OCI-LY7 (cell line): ENCODE measurements around the gene C9orf50. TPM values are rescaled to one million over a fixed set of nuclear protein-coding genes. Genes with fewer than 3 reads are reported as not detected.

Experiments used
- BruUV-seq: library from RNA; stranded (reverse); fragments of 400-500 nt; replicated peaks from 2 replicates; lab custom pipeline; 2021; lab: Mats Ljungman, UMichigan
- CTCF ChIA-PET: fragments of 300-600 bp; sonication (Branson Sonifier 250); formaldehyde crosslinking; loops from one replicate; lab custom pipeline; 2022; ENCODE audit warnings: antibody characterized with exemption; ENCODE audit not compliant: unreplicated experiment; lab: Charles Lee
- POLR2A ChIA-PET: fragments of 300-600 bp; sonication (Branson Sonifier 250); formaldehyde crosslinking; loops from one replicate; lab custom pipeline; 2022; ENCODE audit warnings: antibody characterized with exemption; lab: Charles Lee
- DNase-seq: peaks from one replicate; pipeline ENCODE4 v3.0.0-alpha.2; 2015; ENCODE audit warnings: low spot score
- H2AFZ ChIP-seq: fragments of 200-600 bp; sonication (generic), shearing (Covaris generic); 2 replicates; pipeline ENCODE4 v1.6.1; 2014; ENCODE audit warnings: mild to moderate bottlenecking, antibody characterized with exemption, low read length, moderate library complexity
- H3K27ac ChIP-seq: fragments of 200-600 bp; sonication (generic); 2 replicates; pipeline ENCODE4 v1.5.1; 2014; ENCODE audit warnings: mixed run types, low read depth, mild to moderate bottlenecking, moderate library complexity, low read length, inconsistent platforms; ENCODE audit not compliant: poor library complexity, severe bottlenecking
- H3K36me3 ChIP-seq: fragments of 200-600 bp; sonication (generic); 2 replicates; pipeline ENCODE4 v1.6.1; 2014; ENCODE audit warnings: mild to moderate bottlenecking, antibody characterized with exemption, low read length, moderate library complexity, mixed read lengths; ENCODE audit not compliant: insufficient read depth
- H3K4me1 ChIP-seq: fragments of 200-600 bp; sonication (generic); 2 replicates; pipeline ENCODE4 v1.5.1; 2014; ENCODE audit warnings: mild to moderate bottlenecking, low read length; ENCODE audit not compliant: insufficient read depth, poor library complexity, severe bottlenecking
- H3K4me2 ChIP-seq: fragments of 200-600 bp; sonication (generic); 2 replicates; pipeline ENCODE4 v1.6.1; 2014; ENCODE audit warnings: mild to moderate bottlenecking, low read length
- H3K4me3 ChIP-seq: fragments of 200-600 bp; sonication (generic); 2 replicates; pipeline ENCODE4 v1.5.1; 2014; ENCODE audit warnings: mild to moderate bottlenecking, low read depth, low read length; ENCODE audit not compliant: poor library complexity, severe bottlenecking
- H3K79me2 ChIP-seq: fragments of 200-600 bp; sonication (generic); 2 replicates; pipeline ENCODE4 v1.6.1; 2016; ENCODE audit warnings: low read depth, mild to moderate bottlenecking, low read length, moderate library complexity, mixed read lengths; ENCODE audit not compliant: insufficient read depth
- H3K9me2 ChIP-seq: fragments of 200-600 bp; sonication (generic); 2 replicates; pipeline ENCODE4 v1.6.1; 2016; ENCODE audit warnings: mild to moderate bottlenecking, low read length, mixed read lengths; ENCODE audit not compliant: insufficient read depth
- H3K9me3 ChIP-seq: fragments of 200-600 bp; sonication (generic); 2 replicates; pipeline ENCODE4 v1.6.1; 2014; ENCODE audit warnings: mild to moderate bottlenecking, mixed run types, low read length, mixed read lengths
- H4K20me1 ChIP-seq: fragments of 200-600 bp; sonication (generic); 2 replicates; pipeline ENCODE4 v1.6.1; 2014; ENCODE audit warnings: mild to moderate bottlenecking, antibody characterized with exemption, low read length, moderate library complexity, mixed read lengths; ENCODE audit not compliant: insufficient read depth
- CTCF ChIP-seq: fragments of 200-600 bp; sonication (generic); conservative IDR thresholded peaks from 2 replicates; pipeline ENCODE4 v1.5.1; 2014; ENCODE audit warnings: mild to moderate bottlenecking, antibody characterized with exemption, low read length, moderate library complexity, mixed read lengths
- EZH2phosphoT487 ChIP-seq: fragments of 200-600 bp; sonication (generic); IDR thresholded peaks from 2 replicates; pipeline ENCODE4 v1.6.1; 2018; ENCODE audit warnings: low read depth, borderline replicate concordance, mild to moderate bottlenecking, mixed run types, antibody characterized with exemption, low read length, moderate library complexity, mixed read lengths
- intact Hi-C: fragments of 100-400 bp; cut with micrococcal nuclease; formaldehyde crosslinking; loops from one replicate; pipeline ENCODE4 v1.10.0; 2022; ENCODE audit not compliant: unreplicated experiment
- total RNA-seq, 2 experiments: library from RNA; depleted of rRNA in 1 of 2; stranded (reverse); fragments of >200 nt in 1 of 2; shearing (Covaris generic) in 1 of 2; gene quantifications; 2 replicates each; pipeline ENCODE4 v1.2.3, GENCODE V29; 2014 to 2022

Gene C9orf50
- total RNA-seq, 2 experiments from 2014 or later, result not detected

GRCh38 chr9:129654554-129655040 is 33.7 kb upstream of the C9orf50 start:
- no peaks in the 10 kb centered on the region for H3K9me3 ChIP-seq
- no peaks in the 10 kb centered on the region for H3K9me2 ChIP-seq
- no peak overlapping the region for H3K4me3 ChIP-seq
- intact Hi-C loops, result no loop called here
- BruUV-seq, result no TSS peak
- H3K4me1 ChIP-seq, result no peaks in the 10 kb centered on the region
- no peak for DNase-seq
- H3K27ac ChIP-seq, result no peak overlapping the region
- H3K4me2 ChIP-seq, result no peak overlapping the region
- no peaks in the 10 kb centered on the region for H3K36me3 ChIP-seq
- CTCF ChIA-PET, result no interaction called here
- POLR2A ChIA-PET, result no interaction called here
- TF ChIP-seq CTCF, result no peak
- TF ChIP-seq EZH2phosphoT487, result no peak
- no peaks in the 10 kb centered on the region for H4K20me1 ChIP-seq
- no peaks in the 10 kb centered on the region for H3K79me2 ChIP-seq
- no peak overlapping the region for H2AFZ ChIP-seq

DNA sequence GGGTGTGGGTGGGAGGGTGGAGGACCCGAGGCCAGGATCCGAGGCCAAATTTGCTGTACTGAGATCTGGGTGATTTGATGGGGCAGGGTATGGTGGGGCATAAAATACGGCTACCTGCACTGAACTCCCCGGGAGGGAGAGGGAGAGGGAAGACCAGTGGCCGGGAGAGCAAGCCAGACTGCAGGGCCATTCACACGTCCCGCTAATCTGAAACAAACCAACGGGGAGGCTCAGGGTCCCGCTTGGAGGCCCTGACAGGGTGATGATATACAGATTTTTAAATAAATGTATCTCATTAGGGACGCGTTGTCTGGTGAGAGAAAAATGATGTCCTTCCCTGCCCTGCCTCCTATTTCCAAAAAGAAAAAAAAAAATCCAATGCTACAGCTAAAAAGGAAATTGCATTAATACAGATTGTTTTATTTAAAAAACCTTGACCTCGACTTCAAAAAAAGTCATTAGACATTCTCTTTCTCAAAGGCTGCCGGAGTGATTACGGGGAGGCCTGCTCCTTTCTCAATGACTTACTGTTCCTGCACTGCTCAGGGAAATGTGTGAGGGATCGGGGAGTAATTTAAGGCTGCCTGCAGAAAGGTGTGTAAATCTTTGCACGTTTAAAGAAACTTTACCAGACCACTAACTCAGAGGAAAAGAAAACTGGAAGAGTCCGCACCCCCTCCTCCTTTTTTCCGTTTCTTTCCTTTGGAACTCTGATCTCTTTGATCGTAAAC is 33.1 kb upstream of the C9orf50 start:
- no peak for DNase-seq
- no peaks in the 10 kb centered on the region for H4K20me1 ChIP-seq
- intact Hi-C loops, result no loop called here
- H3K27ac ChIP-seq, result no peak overlapping the region
- no peak overlapping the region for H3K4me2 ChIP-seq
- ChIA-PET CTCF (no interaction called here), POLR2A (no interaction called here)
- H2AFZ ChIP-seq, result no peak overlapping the region
- H3K79me2 ChIP-seq, result no peaks in the 10 kb centered on the region
- no peaks in the 10 kb centered on the region for H3K36me3 ChIP-seq
- TF ChIP-seq EZH2phosphoT487 (no peak), CTCF (no peak)
- H3K4me3 ChIP-seq, result no peak overlapping the region
- no TSS peak for BruUV-seq
- no peaks in the 10 kb centered on the region for H3K4me1 ChIP-seq
- no peaks in the 10 kb centered on the region for H3K9me3 ChIP-seq
- H3K9me2 ChIP-seq, result no peaks in the 10 kb centered on the region

- H3K9me3 ChIP-seq, result no peaks in the 10 kb centered on the region
- DNase-seq, result no peak
- ChIA-PET POLR2A (no interaction called here), CTCF (no interaction called here)
- BruUV-seq, result no TSS peak
- intact Hi-C loops, result no loop called here
- H3K27ac ChIP-seq, result no peak overlapping the region
- H3K36me3 ChIP-seq, result no peaks in the 10 kb centered on the region
- no peaks in the 10 kb centered on the region for H3K79me2 ChIP-seq
- H4K20me1 ChIP-seq, result no peaks in the 10 kb centered on the region
- no peaks in the 10 kb centered on the region for H3K4me1 ChIP-seq
- no peak for TF ChIP-seq EZH2phosphoT487
- TF ChIP-seq CTCF, result no peak
- no peaks in the 10 kb centered on the region for H3K9me2 ChIP-seq
- H3K4me2 ChIP-seq, result no peak overlapping the region
- no peak overlapping the region for H2AFZ ChIP-seq
- H3K4me3 ChIP-seq, result no peak overlapping the region
Measured at GRCh38 chr9:129650680-129651235, 29.9 kb upstream of the C9orf50 start.
